ENCODE measurements around the gene IDI2.

The IDI2 gene

DNA sequence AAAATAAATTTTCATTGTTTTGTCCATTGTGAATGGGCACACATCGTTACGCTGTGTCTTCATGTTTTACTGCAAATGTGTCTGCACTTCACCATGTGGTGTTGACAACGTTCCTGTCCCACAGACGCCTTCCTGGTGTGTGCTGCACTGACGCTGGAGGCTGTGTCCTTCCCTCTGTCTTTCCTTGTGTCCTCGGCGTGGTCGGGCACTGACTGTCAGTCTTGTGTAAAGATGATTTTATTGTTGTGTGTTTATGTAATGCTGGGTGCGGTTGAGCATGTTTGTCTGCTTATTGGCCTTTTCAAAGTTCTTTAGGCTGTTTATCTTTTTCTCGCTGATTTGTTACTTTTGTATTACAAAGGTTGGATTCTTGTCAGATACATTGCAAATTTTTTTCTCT is 18.1 kb downstream of the IDI2 start:
- no peak for DNase-seq (ENCODE audit: low read depth)

DNA sequence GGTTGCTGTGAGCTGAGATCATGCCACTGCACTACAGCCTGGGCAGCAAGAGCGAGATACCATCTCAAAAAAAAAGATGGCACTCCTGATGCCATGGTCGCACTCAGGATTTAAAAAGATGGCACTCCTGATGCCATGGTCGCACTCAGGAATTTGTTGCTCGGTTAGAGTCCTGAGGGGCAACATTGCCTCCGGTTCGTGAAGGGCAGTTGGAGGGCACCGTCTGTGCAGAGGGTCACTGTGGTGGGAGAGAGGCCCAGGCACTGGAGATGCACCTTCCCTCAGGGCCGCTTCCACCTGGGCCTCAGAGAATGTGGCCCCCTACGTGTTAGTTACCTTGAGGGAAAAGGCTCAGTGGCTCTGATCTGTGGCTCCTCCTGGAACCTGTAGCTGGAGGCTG is 19.1 kb downstream of the IDI2 start:
- no peak for DNase-seq (ENCODE audit: low read depth)

DNA sequence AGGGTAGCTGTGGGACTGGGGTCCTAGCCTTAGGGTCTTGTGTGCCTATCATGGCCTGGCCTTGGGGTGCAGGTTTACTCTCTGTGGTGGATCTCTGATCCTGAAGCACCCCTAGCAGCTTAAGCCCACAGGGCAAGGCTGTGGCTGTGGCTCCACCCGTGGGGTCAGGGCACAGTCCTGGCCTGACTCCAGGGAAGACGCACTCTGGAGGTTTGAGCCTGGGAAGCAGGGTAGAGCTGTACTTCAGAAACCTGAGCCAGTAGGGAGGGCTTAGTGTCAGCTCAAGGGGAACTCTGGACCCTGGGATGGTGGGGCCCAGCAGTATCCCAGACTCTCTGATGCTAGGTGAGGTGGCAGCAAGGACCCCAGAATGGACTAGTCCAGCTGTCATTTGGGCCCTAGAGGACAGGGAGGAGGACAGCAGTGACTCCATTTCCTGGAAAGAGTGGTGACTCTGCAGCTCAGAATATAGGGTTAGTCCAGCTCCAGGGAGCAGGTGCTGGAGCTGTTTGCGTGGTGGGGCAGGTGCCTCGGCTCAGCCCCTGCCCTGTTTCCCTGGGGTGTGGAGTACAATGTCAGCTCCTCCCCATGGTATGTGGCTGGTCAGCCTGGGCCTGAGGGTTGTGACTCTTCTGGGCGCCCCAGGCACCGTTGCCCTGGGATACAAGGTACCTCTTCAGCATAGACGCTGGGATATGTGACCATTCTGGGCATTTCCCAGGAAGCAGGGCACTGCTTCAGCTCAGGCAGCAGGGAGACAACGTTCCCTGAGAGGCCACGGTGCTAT is 21.6 kb downstream of the IDI2 start:
- no peak for DNase-seq (ENCODE audit: low read depth)

DNA sequence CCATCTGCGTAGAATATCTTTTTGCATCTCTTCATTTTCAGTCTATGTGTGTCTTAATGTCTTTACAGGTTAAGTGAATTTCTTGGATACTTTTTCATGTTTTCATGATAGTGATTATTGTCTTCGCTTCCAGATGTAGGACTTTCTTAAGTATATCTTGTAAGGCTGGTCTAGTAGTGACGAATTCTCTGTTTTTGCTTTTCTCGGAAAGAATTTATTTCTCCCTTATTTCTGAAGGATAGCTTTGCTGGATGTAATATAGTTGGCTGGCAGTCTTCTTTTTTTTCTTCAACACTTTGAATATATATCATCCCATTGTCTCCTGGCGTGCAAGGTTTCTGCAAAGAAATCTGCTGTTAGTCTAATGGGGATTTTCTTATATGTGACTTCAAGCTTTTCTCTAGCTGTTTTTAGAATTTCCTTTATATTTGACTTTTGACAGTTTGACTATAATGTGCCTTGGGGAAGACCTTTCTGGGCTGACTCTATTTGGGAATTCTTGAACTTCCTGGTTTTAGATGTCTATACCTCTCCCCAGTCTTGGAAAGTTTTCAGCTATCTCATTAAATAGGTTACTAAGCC is 23.1 kb downstream of the IDI2 start:
- DNase-seq (ENCODE audit: low read depth) = no peak

DNA sequence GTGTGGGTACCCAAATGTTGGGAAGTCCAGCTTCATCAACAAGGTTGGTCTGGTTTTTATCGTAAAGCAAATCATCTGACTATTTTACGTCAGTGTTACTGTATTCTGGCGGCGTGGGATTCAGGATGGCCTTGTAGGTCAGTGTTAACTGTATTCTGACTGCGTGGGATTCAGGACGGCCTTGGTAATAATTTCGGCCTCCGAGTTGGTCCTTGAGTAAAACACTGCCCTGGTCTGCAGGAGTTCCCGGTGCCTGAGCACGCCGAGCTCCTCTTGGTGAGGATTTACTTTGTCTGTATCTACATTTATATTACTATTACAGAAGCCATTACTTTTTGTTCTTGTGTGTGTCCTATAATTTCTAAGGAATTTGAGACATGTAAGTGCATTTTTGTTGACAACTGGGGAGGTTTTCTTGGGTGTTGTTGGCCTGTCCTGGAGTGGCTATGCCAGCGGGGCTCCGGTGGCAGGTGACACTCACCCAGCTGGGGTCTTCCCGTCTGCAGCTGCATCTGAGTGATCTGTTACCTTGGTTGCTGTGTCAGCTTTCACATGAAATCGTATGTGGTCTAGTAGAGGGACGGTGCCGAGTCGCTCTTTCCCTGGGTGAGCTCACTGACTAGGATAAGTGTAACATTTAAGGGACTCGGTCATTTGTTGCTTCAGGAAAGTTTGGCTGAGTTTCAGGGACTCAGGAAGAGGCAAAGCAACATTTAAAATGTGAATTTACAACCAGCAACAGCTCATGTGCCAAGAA is 28.2 kb downstream of the IDI2 start:
- no peak for DNase-seq (ENCODE audit: low read depth)

DNA sequence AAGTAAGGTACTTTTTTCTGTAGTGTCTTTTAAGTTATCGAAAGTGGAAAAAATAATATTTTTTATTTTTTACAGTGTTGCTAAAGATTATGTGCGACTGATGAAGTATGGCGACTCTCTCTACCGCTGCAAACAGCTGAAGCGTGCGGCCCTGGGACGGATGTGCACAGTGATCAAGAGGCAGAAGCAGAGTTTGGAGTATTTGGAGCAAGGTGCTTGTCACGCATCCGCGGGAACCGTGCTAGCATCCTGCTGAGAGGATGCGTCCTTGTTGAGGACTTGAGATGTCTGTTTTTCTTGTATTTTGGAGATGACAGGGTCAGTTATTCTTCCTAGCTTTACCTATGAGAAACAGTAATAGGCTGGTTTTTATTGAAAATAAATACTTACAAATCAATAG is 29.6 kb downstream of the IDI2 start:
- no peak for DNase-seq (ENCODE audit: low read depth)

DNA sequence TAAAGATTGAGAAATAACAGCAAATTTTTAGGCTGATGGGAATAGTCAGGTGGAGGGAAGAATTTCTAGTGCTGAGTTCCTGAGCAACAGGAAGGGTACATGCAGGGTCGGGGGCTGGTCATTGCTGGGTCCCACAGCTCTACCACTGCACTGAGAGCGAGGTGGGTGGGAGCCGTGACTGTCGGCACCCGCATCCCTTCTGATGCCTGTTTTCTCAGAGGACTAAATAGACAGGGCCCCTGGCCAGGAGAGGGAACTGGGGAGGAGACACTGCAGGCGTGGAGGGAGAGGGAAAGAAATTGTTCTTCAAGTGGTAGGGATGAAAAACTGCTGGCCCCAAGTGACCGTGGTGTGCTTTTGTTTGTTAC is 30.1 kb downstream of the IDI2 start:
- DNase-seq (ENCODE audit: low read depth) = no peak

DNA sequence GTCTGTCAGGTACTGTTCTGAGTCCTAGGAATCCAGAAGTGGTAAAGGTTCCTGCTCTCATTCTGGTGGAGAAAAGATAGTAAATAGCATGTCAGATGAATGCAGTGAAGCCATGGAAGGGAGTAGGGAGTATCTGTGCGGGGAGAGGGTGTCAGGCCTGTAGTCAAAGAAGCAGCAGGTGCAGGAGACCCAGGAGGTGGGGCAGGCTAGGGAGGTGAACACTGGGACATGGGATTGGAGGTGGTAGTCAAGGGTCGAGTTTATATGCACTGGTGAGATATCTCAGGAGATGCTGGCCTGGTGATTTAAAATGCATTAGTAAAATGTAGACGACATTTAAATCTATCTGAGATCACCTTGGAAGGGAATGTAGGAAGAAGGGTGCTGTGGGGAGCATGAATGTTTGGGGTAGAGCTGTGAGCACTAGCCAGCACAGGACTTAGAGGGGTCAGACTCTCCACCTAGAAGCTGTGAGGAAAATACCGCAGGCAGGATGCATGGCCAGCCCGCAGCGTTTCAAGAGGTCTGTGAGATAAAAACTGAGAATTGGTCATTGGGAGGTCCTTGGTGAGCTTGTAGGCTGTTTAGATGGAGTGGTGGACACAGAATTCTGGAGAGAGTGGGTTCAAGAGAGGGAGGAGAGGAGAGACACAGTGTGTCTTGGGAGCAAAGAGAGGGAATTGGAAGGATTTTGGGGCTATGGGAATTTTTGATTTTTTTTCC is 30.7 kb downstream of the IDI2 start:
- DNase-seq (ENCODE audit: low read depth) = no peak

DNA sequence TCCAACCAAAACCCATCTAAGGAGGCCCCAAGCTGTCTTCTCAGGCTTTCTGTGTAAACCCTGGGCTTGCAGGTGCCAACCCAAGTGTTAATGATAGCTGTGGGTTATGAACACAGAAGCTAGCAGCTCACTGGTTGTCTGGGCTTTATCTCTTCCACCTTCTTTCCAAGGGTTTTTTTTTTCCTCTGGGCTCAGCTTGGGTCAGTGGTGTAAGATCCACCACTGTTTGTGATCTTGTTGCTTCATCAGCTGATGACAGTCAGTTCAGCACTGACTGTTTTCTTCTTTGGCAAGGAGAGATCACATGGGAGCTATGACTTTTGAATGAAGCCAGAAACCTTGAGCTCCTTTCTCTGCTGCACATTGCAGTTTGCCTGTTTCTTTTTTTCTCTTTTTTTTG is 32.8 kb downstream of the IDI2 start:
- DNase-seq (ENCODE audit: low read depth) = no peak

DNA sequence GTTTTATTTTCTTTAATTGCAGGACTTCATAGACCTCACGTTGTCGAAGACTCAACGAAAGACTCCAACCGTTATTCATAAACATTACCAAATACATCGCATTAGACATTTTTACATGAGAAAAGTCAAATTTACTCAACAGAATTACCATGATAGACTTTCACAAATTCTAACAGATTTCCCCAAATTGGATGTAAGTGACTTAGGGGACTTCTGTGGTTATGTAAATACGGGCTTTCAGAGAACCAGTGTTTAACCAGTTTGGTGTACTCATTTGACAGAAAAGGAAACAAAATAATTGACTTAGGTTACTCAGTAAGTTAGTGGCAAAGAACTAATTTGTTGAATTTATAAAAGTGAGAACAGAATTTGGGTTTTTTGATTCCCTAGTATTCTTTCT is 33.2 kb downstream of the IDI2 start:
- DNase-seq (ENCODE audit: low read depth) = no peak

DNA sequence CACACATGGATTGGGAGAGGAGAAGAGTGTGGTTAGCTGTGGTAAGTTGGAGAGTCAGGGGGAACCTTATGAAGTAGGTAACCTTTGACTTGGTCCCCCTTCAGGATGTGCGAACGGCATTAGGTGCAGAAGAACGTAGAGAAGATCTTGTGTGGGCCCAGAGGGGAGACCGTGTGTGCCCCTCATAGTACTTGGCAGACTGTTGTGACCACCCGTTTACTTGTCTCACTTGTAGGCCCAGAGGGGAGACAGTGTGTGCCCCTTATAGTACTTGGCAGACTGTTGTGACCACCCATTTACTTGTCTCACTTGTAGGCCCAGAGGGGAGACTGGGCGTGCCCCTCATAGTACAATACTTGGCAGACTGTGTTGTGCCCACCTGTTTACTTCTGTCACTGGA is 34.9 kb downstream of the IDI2 start:
- DNase-seq (ENCODE audit: low read depth) = no peak

DNA sequence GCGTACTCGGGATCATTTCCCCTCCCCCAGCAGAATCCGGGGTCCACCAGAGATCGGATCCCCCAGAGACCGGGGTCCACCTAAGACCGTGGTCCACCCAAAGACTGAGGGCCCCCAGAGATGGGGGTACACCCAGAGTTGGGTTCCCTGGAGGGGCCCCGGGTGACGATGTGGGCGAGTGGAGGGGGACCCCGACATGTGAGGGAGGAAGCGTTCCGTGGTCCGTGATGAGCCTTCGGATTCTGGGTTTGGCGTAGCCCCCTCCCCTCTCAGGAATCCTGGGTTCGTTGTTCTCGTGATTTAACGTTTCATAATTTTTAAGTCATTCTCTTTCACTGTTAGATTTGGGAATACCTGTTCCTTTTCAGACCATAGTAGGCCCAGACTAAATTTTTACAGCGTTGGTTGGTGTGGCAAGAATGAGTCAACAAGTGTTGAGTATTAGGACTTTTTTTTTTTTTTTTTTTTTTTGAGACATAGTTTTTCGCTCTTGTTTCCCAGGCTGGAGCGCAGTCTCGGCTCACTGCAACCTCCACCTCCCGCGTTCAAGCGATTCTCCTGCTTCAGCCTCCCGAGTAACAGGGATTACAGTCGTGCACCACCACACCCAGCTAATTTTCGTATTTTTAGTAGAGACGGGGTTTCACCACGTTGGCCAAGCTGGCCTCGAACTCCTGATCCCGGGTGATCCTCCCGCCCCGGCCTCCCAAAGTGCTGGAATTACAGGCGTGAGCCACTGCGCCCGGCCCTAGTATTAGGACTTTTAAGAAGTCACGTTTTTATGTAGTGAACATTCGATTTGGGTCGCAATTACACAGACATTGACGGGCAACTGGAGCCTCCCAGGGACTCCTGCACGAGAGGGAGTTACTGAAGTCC is 36.8 kb downstream of the IDI2 start:
- DNase-seq (ENCODE audit: low read depth) = no peak

DNA sequence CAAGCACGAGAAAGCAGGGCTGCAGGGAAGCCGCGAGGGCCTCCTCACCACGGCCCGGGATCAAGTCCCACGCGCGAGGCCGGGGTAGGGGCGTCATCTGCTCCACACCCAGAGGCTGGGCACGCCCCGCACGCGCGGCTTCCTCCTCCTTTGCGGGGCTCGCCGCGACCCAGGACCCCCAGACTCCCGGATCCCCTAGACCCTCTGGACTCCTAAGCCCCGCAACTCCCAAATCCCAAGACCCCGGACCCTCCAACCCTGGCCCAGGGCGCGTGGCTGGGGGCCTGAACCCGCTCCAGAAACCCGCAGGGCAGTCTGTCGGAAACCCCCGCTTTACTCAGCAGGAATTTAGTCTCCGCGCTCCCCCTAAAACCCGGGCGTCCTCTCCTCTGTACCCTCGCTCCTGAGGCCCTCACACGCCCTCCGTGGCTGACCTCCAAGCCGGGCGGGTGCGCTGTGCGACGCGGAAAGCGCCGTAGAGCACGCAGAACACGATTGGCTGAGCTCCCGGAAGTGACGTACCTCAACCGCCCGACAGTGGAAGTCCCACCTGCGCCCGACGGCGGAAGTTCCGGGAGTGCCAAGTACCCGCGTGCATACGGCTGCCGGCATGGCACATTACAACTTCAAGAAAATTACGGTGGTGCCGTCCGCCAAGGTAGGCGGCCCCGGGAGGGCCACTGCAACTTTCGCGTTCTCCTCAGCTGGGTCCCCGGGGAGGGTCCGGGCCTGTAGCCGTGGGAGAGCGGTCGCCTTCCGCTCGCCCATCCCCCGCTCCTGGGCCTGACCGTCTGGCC is 37.6 kb downstream of the IDI2 start, which contains the start of gene GTPBP4:
Gene GTPBP4 (plus strand): TSS at position 565 of the 797 bp plus-strand sequence. CDS start 46 bp downstream, at position 611.
- peak; percentile 93 for DNase-seq (ENCODE audit: low read depth)

DNA sequence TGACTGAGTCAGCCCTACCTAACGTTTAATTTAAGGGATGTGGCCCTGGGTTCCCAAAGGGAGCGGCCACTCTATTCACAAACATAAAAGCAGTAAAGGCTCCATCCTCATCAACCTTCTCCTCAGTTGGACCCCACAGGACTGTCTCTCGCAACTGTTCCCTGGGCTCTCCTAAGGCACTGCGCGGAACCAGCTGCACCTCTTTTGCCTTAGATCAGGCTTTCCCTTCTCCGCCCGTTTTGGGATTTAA is 38.1 kb downstream of the IDI2 start:
- no peak for DNase-seq (ENCODE audit: low read depth)

DNA sequence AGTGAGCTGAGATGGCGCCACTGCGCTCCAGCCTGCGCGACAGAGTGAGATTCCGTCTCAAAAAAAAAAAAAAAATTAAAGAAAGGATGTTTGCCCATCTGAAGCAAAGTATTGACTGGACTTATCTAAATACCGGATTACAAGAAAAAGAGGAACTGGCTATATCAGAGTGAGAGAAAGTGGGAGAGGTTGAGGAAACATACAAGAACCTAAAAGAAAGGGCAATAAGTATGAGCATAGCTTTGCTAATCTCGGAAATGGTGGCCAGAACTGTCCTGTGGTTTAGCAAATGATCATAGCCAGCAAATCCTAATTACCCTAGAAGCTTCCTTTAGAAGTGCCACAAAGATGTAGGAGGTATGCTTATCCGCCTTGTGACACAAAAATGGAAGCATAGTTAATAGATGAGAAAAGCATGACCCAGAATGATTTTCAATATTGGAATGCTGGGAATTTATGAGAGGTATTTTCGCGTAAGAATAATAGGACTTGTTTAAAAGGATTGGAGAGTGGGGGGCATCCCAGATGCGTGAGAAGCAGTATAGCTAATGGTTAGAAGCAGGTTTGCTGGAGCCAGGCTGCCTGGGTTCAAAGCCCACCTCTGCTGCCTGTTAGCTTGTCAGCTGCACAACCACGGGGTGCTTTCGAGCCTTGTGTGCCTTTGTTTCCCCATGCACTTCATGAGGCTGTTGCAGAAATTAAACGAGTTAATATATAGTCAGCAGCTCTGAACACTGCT is 38.6 kb downstream of the IDI2 start:
- DNase-seq (ENCODE audit: low read depth) = peak; percentile 44

DNA sequence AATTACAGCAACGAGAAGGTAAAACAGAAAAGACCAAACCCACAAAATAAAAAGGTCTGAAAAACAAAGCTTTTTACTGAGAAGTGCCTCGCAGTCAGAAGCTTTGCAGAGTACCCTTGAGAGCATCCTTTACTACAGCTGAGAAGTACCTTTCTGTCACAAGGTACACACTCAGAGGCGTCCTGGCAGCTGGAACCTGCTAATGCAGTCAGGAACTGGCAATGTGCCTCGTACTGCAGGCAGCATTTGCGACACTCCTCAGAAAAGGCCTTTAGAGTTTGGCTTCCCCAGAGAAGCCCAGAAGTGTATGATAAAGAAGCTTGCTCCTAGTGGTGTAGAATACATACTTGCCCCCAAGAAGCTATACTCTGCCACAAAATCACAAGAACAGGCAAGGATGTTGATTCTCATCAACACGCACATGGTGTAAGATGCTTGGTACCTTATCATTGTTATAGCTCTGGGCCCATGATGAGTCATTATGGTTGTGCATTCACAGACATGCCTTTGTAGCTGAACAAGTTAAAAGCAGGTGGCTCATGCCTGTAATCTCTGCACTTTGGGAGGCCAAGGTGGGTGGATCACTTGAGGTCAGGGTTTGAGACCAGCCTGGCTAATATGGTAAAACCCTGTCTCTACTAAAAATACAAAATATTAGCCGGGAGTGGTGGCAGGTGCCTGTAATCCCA is 39.4 kb downstream of the IDI2 start:
- no peak for DNase-seq (ENCODE audit: low read depth)

DNA sequence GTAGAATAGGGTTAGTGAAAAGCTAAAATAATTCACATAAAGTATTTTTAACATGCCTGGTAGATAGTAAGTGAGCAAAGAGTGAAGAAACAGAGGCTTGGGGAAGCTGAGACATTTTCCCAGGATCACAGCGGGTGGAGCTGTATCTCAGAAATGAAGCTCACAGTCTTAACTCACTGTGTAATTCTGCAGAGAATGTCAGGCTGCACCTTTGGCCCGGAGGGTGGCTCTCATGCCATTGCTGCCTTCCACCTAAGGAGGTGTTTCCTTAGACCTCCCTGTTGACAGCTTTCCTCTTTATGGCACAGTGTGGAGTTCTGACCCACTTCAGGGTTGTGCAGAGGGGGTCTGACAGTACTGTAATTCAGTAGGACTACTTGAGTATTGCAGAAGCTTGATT is 40.3 kb downstream of the IDI2 start:
- DNase-seq (ENCODE audit: low read depth) = no peak

DNA sequence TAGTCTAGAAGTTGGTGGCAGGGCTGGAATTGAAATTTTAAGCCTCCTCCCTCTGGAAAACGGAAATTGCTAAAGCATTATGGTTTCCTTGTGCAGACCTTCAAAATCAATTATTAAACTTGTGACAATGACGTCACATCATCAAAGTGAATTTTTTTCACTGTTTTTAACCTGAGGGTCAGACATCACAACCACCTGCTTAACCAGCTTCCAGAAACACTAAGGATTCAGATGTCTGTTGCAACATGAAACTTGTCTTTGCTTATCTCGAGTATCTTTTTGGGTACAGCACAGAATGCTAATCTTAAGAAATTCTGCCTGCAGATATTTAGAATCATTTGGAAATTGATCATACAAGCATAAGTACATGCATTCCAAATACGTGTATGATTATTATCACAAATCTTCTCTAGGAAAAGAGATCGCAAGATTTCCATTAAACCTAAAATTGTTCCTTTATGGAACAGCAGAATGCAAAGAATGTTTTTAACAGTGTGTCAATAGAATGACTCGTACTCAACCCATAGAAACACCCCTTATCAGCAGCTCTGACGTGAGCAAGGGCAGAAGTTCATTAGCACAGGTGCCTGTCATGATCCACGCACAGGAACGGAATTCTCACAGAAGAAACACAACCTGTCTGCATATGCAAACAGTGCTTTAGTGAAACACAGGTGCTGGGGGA is 41.5 kb downstream of the IDI2 start:
- DNase-seq (ENCODE audit: low read depth) = no peak

DNA sequence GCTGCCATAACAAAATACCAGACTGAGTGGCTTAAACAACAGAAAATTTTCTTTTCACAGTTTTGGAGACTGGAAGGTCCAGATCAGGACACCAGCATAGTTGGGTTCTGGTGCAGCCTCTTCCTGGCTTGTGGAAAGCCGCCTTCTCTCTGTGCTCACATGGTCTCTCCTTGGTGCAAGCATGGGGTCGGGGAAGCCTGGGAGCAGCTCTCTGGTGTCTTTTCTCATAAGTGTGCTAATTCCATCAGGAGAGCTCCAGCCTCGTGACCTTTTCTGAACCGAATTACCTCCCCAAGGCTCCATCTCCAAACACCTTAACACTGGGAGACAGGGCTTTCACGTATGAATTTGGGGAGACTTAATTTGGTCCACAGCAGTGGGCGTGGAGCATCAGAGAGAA is 42.3 kb downstream of the IDI2 start:
- no peak for DNase-seq (ENCODE audit: low read depth)

Data from GM04504 (cell line).